ENCODE results near the gene IL1R1. TPM values are rescaled to one million over a fixed set of nuclear protein-coding genes. Genes with fewer than 3 reads are reported as not detected.

The IL1R1 gene
- total RNA-seq, 3 donors from 2014 or later, result 17.8 to 40.1 (median 39.1) TPM

DNA sequence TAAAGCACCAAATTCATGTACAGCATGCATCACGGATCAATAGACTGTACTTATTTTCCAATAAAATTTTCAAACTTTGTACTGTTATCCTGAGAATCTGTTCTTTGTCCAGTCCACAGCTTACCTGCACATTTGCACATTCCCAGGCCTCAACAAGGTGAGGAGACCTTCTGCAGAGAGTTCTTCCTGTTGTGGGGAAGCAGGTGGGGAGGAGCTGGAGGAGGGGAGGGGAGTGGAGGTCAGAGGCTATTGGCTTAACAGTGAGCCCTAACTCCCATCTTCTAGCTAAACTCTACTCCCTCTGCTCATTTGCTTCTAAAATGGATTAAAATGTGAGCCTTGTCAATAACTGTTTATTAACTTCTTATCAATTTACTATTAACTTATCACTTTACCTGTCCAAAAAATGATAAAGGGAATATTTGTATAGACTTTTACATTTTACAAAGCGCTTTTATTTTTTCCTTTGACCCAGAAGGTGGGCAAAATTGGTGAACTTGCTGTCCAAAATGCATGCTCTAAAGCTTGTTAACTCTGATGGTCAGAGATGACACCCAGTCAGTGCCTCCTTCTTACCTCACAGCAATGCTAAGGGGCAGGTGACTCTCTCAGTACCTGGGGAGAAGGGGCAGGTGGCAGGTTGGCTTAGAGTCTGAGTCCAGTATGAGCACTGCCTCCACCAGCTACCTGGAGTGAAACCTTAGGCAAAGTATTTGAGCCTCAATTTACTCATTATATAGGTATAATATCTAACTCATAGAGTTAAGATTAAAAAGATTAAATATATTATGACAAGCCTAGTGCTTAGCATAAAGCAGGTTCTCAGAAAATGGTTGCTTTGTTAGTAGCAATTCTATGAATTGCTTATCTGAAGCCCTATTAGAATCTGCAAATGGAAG, 37.5 kb downstream of the IL1R1 start:
- no peak for DNase-seq
- no peak overlapping the region for H3K4me3 ChIP-seq
- no peaks in the 10 kb centered on the region for H3K9me3 ChIP-seq
- intact Hi-C loops (cut with DNase I, micrococcal nuclease), result loop anchor here (10.0 kb wide), 1 partner anchor 65 kb away; no protein-coding TSS in a partner anchor
- no peaks in the 10 kb centered on the region for H3K36me3 ChIP-seq (ENCODE audit: low read depth)
- H3K4me1 ChIP-seq (ENCODE audit: low read depth), result no peaks in the 10 kb centered on the region
- no peak for ATAC-seq
- TF ChIP-seq, protein P1, sequence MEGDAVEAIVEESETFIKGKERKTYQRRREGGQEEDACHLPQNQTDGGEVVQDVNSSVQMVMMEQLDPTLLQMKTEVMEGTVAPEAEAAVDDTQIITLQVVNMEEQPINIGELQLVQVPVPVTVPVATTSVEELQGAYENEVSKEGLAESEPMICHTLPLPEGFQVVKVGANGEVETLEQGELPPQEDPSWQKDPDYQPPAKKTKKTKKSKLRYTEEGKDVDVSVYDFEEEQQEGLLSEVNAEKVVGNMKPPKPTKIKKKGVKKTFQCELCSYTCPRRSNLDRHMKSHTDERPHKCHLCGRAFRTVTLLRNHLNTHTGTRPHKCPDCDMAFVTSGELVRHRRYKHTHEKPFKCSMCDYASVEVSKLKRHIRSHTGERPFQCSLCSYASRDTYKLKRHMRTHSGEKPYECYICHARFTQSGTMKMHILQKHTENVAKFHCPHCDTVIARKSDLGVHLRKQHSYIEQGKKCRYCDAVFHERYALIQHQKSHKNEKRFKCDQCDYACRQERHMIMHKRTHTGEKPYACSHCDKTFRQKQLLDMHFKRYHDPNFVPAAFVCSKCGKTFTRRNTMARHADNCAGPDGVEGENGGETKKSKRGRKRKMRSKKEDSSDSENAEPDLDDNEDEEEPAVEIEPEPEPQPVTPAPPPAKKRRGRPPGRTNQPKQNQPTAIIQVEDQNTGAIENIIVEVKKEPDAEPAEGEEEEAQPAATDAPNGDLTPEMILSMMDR (IDR thresholded peaks at IDR 0.05), result no peak

DNA sequence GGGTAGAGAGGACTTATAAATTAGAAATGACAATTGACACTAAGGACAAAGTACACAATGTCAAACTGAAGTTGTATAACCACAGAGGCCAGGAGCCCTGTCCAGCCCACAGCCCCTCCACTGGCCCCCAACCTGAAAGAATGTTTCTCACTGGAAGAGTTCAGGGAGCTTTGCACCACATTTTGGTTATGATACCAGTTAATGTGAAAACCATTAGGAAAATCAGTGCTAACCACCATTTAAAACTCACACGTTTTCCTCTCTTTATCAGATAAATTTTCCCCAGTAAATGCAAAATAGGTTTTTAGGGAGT, 38.1 kb downstream of the IL1R1 start:
- no peak overlapping the region for H3K4me3 ChIP-seq
- no peaks in the 10 kb centered on the region for H3K4me1 ChIP-seq (ENCODE audit: low read depth)
- DNase-seq (no peak), ATAC-seq (no peak)
- intact Hi-C loops (cut with DNase I, micrococcal nuclease), result loop anchor here in 1 of 2 donors (10.0 kb wide), 1 partner anchor 64 kb away; no protein-coding TSS in a partner anchor
- TF ChIP-seq, protein P1 (IDR thresholded peaks at IDR 0.05), result no peak
- H3K36me3 ChIP-seq (ENCODE audit: low read depth), result no peaks in the 10 kb centered on the region
- no peaks in the 10 kb centered on the region for H3K9me3 ChIP-seq

DNA sequence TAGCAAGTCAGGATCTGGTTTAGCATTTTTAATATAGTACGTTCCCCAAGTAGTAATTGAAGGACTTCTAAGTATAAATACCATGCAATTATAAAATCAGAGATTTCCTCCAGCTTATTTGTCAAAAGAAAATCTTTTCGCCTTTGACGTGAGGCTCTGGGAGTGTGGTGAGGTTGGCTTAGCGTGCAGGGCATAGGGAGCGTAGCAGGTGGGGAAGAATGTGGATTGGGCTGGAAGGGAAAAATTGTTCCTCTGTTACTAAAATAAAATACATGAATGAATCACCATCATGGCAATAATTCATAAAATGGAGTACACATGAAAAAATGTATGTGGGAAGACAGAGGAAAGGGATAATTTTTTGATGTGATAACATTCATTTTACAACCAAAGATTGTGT, 38.8 kb downstream of the IL1R1 start:
- DNase-seq (no peak), ATAC-seq (no peak)
- TF ChIP-seq, protein P1 (IDR thresholded peaks at IDR 0.05), result no peak
- Histone ChIP-seq H3K4me1 (ENCODE audit: low read depth) (no peaks in the 10 kb centered on the region), H3K4me3 (no peak overlapping the region), H3K9me3 (no peaks in the 10 kb centered on the region), H3K36me3 (ENCODE audit: low read depth) (no peaks in the 10 kb centered on the region)
- intact Hi-C loops (cut with DNase I, micrococcal nuclease), result loop anchor here in 1 of 2 donors (10.0 kb wide), 1 partner anchor 63 kb away; no protein-coding TSS in a partner anchor

DNA sequence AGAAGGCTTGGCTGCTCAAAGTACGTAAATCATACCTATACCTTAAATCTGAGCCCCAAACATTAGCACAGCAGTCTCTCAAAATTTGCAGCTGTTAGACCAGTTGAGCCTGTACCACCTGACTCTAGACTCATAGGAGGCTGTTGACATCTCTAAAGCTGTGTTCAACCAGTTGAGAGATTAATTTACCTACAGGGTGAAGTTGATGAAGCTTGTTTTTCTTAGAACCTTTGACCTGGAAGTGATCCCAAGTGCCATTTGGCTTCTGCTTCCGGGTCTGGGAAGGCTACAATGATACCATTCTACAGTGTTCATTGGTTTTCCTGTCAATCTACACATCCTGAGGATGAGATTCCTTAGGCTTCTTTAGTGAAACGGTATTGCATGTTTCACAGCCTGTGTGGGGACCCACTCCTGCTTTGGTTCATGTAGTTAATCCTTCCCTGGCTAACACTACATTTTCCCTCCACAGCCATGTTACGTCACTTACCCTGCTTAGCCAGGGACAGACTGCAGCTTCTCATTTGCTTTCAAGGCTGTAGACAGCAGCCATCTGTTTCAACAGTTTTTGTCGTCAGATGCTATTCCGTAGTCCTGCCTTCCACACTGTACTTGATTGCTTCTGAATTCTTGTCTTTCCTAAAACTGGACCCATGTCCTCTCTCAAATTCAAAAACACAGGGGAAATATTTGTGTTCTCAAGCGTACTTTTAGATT, 39.5 kb downstream of the IL1R1 start:
- Histone ChIP-seq H3K36me3 (ENCODE audit: low read depth) (no peaks in the 10 kb centered on the region), H3K9me3 (no peaks in the 10 kb centered on the region), H3K4me3 (no peak overlapping the region), H3K4me1 (ENCODE audit: low read depth) (peaks cover 3% of the 10 kb centered on the region)
- peak in 1 of 3 donors; percentile 18 for DNase-seq
- TF ChIP-seq, protein P1 (IDR thresholded peaks at IDR 0.05), result no peak
- intact Hi-C loops (cut with DNase I, micrococcal nuclease), result loop anchor here in 1 of 2 donors (10.0 kb wide), 1 partner anchor 63 kb away; no protein-coding TSS in a partner anchor
- ATAC-seq, result no peak

DNA sequence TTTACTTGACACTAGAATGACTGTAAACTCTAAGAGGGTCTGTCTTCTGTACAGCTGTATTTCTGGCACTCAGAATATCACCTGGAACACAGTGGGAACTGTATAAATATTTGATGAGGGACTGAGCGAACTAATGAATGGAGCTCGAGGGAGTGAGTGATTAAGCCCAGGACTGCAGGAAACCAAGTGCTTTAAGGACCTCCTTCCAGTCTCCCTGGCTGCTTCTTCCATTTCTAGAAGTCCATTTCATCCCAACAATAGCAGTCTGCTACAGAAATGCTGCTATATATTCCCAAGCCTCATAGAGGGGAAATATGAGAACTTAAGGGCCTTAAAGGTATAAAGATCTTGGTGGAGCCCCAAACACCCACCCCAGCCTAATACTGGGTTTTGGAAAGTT, 41.5 kb downstream of the IL1R1 start:
- ATAC-seq, result no peak
- peaks cover 6% of the 10 kb centered on the region for H3K4me1 ChIP-seq (ENCODE audit: low read depth)
- intact Hi-C loops (cut with DNase I, micrococcal nuclease), result loop anchor here in 1 of 2 donors (10.0 kb wide), 1 partner anchor 61 kb away; no protein-coding TSS in a partner anchor

More for the DNA sequence above, 41.5 kb downstream of the IL1R1 start:
- DNase-seq, result no peak
- Histone ChIP-seq H3K9me3 (no peaks in the 10 kb centered on the region), H3K4me3 (no peak overlapping the region), H3K36me3 (ENCODE audit: low read depth) (no peaks in the 10 kb centered on the region)
- TF ChIP-seq, protein P1 (IDR thresholded peaks at IDR 0.05), result no peak

All from mucosa of descending colon (tissue), 3 donors.